A549 (cell line): ENCODE data around the gene NLRC5. TPM values are rescaled to one million over a fixed set of nuclear protein-coding genes. Genes with fewer than 3 reads are reported as not detected.

Experiments used
- ATAC-seq, 2 experiments: fragments of 200-7000 bp in 1 of 2; fragments of >200 bp in 1 of 2; cut with Nextera tagmentation in 1 of 2; cut with Tn5 transposase in 1 of 2; 3 replicates each; pipeline versions ENCODE4 v1.8.0 to v1.9.1; 2018 to 2020; ENCODE audit warnings: mild to moderate bottlenecking in 1 of 2, moderate library complexity in 1 of 2
- CTCF ChIA-PET: fragments of 300-600 bp; sonication (Branson Sonifier 250); formaldehyde crosslinking; extraction: SDS; loops from one replicate; lab custom pipeline; 2021; ENCODE audit warnings: antibody characterized with exemption, inconsistent platforms; lab: Yijun Ruan, JAX
- POLR2A ChIA-PET: fragments of 350-600 bp; formaldehyde crosslinking; extraction: SDS; loops from one replicate; lab custom pipeline; 2021; ENCODE audit warnings: antibody characterized with exemption, inconsistent platforms; lab: Yijun Ruan, JAX
- DNase-seq, 2 experiments: peaks; one replicate each; pipeline versions ENCODE4 v3.0.0 to v3.0.0-alpha.2; 2011 to 2016; ENCODE audit warnings: low read depth in 1 of 2, low spot score in 1 of 2
- FAIRE-seq: peaks from 2 replicates; lab custom pipeline; 2011; peaks lifted over from hg19 to GRCh38; lab: Jason Lieb, UNC
- H3K27ac ChIP-seq, 2 experiments: fragments of >200 bp; sonication (Bioruptor Twin); formaldehyde crosslinking; 3 replicates each; pipeline ENCODE4 v1.5.1; 2016 to 2017
- H3K4me1 ChIP-seq: fragments of >200 bp; sonication (Bioruptor Twin); formaldehyde crosslinking; 3 replicates; pipeline ENCODE4 v1.6.1; 2016
- H3K4me2 ChIP-seq: fragments of >200 bp; sonication (Bioruptor Twin); formaldehyde crosslinking; 3 replicates; pipeline ENCODE4 v1.6.1; 2016
- H3K4me3 ChIP-seq: fragments of >200 bp; sonication (Bioruptor Twin); formaldehyde crosslinking; 3 replicates; pipeline ENCODE4 v1.5.1; 2016
- H3K9me3 ChIP-seq: fragments of >200 bp; sonication (Bioruptor Twin); formaldehyde crosslinking; 3 replicates; pipeline ENCODE4 v1.6.1; 2016
- BHLHE40 ChIP-seq: IDR thresholded peaks from 2 replicates; pipeline ENCODE4 v1.6.1; 2012; ENCODE audit warnings: low read depth, low read length, inconsistent platforms
- CBX2 ChIP-seq: fragments of 200-600 bp; sonication (generic); IDR thresholded peaks from 2 replicates; pipeline ENCODE4 v1.6.1; 2016; ENCODE audit warnings: low read depth, mild to moderate bottlenecking, borderline replicate concordance
- CEBPB ChIP-seq, 2 experiments: fragments of >200 bp in 1 of 2; sonication (Bioruptor Twin) in 1 of 2; formaldehyde crosslinking in 1 of 2; IDR thresholded peaks; 2 replicates each; pipeline ENCODE4 v1.6.1; 2012 to 2016
- CHD2 ChIP-seq: fragments of 150-350 bp; IDR thresholded peaks from 2 replicates; pipeline ENCODE4 v1.6.1; 2014; ENCODE audit warnings: low read length; ENCODE audit not compliant: partially characterized antibody
- CTCF ChIP-seq: fragments of >200 bp; sonication (Bioruptor Twin); formaldehyde crosslinking; IDR thresholded peaks from 3 replicates; pipeline ENCODE4 v1.5.1; 2016
- E2F6 ChIP-seq: IDR thresholded peaks from 2 replicates; pipeline ENCODE4 v1.6.1; 2012; ENCODE audit warnings: low read depth, borderline replicate concordance
- FOSL2 ChIP-seq, 2 experiments: fragments of 450-650 bp in 1 of 2; fragments of >200 bp in 1 of 2; sonication (Bioruptor Twin) in 1 of 2; formaldehyde crosslinking; IDR thresholded peaks; 2 replicates each; pipeline versions ENCODE4 v1.5.0 to v1.6.1; 2016 to 2020; ENCODE audit warnings: mild to moderate bottlenecking in 1 of 2, moderate library complexity in 1 of 2
- GATA3 ChIP-seq: IDR thresholded peaks from 2 replicates; pipeline ENCODE4 v1.6.1; 2012; ENCODE audit warnings: borderline replicate concordance
- HDAC2 ChIP-seq: fragments of 200-600 bp; sonication (generic); IDR thresholded peaks from 2 replicates; pipeline ENCODE4 v1.6.1; 2016
- HES2 ChIP-seq: fragments of >200 bp; sonication (Bioruptor Twin); formaldehyde crosslinking; IDR thresholded peaks from 2 replicates; pipeline ENCODE4 v1.6.1; 2016
- JUN ChIP-seq, 2 experiments: fragments of >200 bp; sonication (Bioruptor Twin); formaldehyde crosslinking; IDR thresholded peaks; 2 replicates in 1 of 2; 3 replicates in 1 of 2; pipeline ENCODE4 v1.6.1; 2016 to 2017
- KDM5A ChIP-seq: fragments of 200-600 bp; sonication (generic); IDR thresholded peaks from 2 replicates; pipeline ENCODE4 v1.6.1; 2016; ENCODE audit warnings: antibody characterized with exemption, mild to moderate bottlenecking
- MYC ChIP-seq: IDR thresholded peaks from 2 replicates; pipeline ENCODE4 v1.6.1; 2012; ENCODE audit warnings: mild to moderate bottlenecking, inconsistent platforms, low read length, improper control_type of control experiment, borderline replicate concordance
- NFE2L2 ChIP-seq: fragments of 150-350 bp; conservative IDR thresholded peaks from 2 replicates; pipeline ENCODE4 v1.6.1; 2014; ENCODE audit warnings: low read length
- NPAS2 ChIP-seq: fragments of 250-450 bp; sonication (Bioruptor Pico); IDR thresholded peaks from 2 replicates; pipeline ENCODE4 v1.8.0; 2022; ENCODE audit warnings: mild to moderate bottlenecking, moderate library complexity, borderline replicate concordance
- NR3C1 ChIP-seq: fragments of >200 bp; sonication (Bioruptor Twin); formaldehyde crosslinking; IDR thresholded peaks from 3 replicates; pipeline ENCODE4 v1.6.1; 2017
- POLR2A ChIP-seq: IDR thresholded peaks from 2 replicates; pipeline ENCODE4 v1.6.1; 2012; ENCODE audit warnings: mild to moderate bottlenecking, low read length
- RCOR1 ChIP-seq: fragments of 150-350 bp; IDR thresholded peaks from 2 replicates; pipeline ENCODE4 v1.6.1; 2014; ENCODE audit warnings: antibody characterized with exemption, low read length, low read depth
- RNF2 ChIP-seq: fragments of 200-600 bp; sonication (generic); IDR thresholded peaks from 2 replicates; pipeline ENCODE4 v1.6.1; 2016; ENCODE audit warnings: low read depth, mild to moderate bottlenecking, antibody characterized with exemption, moderate library complexity, borderline replicate concordance
- SREBF2 ChIP-seq: fragments of 450-650 bp; IDR thresholded peaks from 2 replicates; pipeline ENCODE4 v1.6.1; 2014; ENCODE audit warnings: mild to moderate bottlenecking, moderate library complexity
- TFCP2L1 ChIP-seq: fragments of 250-450 bp; sonication (Bioruptor Pico); IDR thresholded peaks from 2 replicates; pipeline ENCODE4 v1.5.0; 2021; ENCODE audit warnings: mild to moderate bottlenecking
- TP53 ChIP-seq: fragments of 250-450 bp; sonication (Bioruptor Pico); IDR thresholded peaks from 2 replicates; pipeline ENCODE4 v1.5.0; 2021; ENCODE audit warnings: mild to moderate bottlenecking, moderate library complexity
- ZNF302 ChIP-seq: fragments of 250-450 bp; sonication (Bioruptor Pico); IDR thresholded peaks from 2 replicates; pipeline ENCODE4 v1.9.0; 2021; ENCODE audit warnings: inconsistent platforms, mild to moderate bottlenecking, moderate library complexity
- ZSCAN20 ChIP-seq: fragments of 250-450 bp; sonication (Bioruptor Pico); IDR thresholded peaks from 2 replicates; pipeline ENCODE4 v1.8.0; 2022; ENCODE audit warnings: mild to moderate bottlenecking, moderate library complexity
- WGBS: methylation state at CpG from one replicate; pipeline ENCODE4 v1.1.6; 2017; ENCODE audit errors: missing lambda C conversion rate; 5-methylcytosine and 5-hydroxymethylcytosine counted together
- polyA plus RNA-seq, 4 experiments: library from polyadenylated mRNA; depleted of rRNA in 3 of 4; stranded (reverse); fragments of >200 nt; fragmentation: RNase III in 1 of 4; extraction: RNeasy Plus Mini Kit Qiagen cat#74134 plus additional on column Dnase treatment in 1 of 4; gene quantifications; 2 replicates in 3 of 4; 3 replicates in 1 of 4; pipeline ENCODE4 v1.2.3, GENCODE V29; 2011 to 2017
- TF ChIP-seq, protein P1 (sequence below): IDR thresholded peaks from 2 replicates; pipeline ENCODE4 v1.6.1; 2012
- TF ChIP-seq, protein P2 (sequence below): fragments of 450-650 bp; IDR thresholded peaks from 2 replicates; pipeline ENCODE4 v1.6.1; 2014; ENCODE audit warnings: antibody characterized with exemption
- TF ChIP-seq, protein P3 (sequence below): IDR thresholded peaks from 2 replicates; pipeline ENCODE4 v1.6.1; 2012
- TF ChIP-seq, protein P4 (sequence below): fragments of 250-450 bp; sonication (Bioruptor Pico); IDR thresholded peaks from 2 replicates; pipeline ENCODE4 v1.5.0; 2020; ENCODE audit warnings: low read depth, mild to moderate bottlenecking, moderate library complexity

Gene NLRC5
- polyA plus RNA-seq, 2 of the 4 experiments (the other 2 are of a cell fraction), result 2.5 to 3.6 TPM

- 90% methylated on average over 6 of the region's 6 CpGs for WGBS
- TF ChIP-seq SREBF2 (no peak), BHLHE40 (no peak), RCOR1 (no peak), CHD2 (no peak), NR3C1 (no peak), RNF2 (no peak), ZSCAN20 (CRISPR knock-in tag) (no peak), HES2 (no peak), FOSL2 (IDR thresholded peaks at IDR 0.05) (no peak), FOSL2 (CRISPR knock-in tag; IDR thresholded peaks at IDR 0.05) (no peak), CBX2 (no peak), CTCF (no peak), HDAC2 (no peak), KDM5A (no peak)
- TF ChIP-seq, protein P1, sequence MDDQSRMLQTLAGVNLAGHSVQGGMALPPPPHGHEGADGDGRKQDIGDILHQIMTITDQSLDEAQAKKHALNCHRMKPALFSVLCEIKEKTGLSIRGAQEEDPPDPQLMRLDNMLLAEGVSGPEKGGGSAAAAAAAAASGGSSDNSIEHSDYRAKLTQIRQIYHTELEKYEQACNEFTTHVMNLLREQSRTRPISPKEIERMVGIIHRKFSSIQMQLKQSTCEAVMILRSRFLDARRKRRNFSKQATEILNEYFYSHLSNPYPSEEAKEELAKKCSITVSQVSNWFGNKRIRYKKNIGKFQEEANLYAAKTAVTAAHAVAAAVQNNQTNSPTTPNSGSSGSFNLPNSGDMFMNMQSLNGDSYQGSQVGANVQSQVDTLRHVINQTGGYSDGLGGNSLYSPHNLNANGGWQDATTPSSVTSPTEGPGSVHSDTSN, result no peak
- TF ChIP-seq, protein P2, sequence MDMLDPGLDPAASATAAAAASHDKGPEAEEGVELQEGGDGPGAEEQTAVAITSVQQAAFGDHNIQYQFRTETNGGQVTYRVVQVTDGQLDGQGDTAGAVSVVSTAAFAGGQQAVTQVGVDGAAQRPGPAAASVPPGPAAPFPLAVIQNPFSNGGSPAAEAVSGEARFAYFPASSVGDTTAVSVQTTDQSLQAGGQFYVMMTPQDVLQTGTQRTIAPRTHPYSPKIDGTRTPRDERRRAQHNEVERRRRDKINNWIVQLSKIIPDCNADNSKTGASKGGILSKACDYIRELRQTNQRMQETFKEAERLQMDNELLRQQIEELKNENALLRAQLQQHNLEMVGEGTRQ, result no peak
- TF ChIP-seq, protein P3, sequence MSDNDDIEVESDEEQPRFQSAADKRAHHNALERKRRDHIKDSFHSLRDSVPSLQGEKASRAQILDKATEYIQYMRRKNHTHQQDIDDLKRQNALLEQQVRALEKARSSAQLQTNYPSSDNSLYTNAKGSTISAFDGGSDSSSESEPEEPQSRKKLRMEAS, result no peak
- H3K4me1 ChIP-seq, result no peaks in the 10 kb centered on the region
- H3K27ac ChIP-seq, result no peak overlapping the region
- ATAC-seq (no peak), FAIRE-seq (no peak), DNase-seq (no peak)
- no peak overlapping the region for H3K4me3 ChIP-seq
- CTCF ChIA-PET, result interaction anchor here (1.3 kb wide), 1 partner anchor 58 kb away, joined by 3 read pairs; no protein-coding TSS in a partner anchor
- no peaks in the 10 kb centered on the region for H3K9me3 ChIP-seq
- POLR2A ChIA-PET, result no interaction called here
- no peak overlapping the region for H3K4me2 ChIP-seq
Observed at GRCh38 chr16:57130950-57131321, 141.6 kb downstream of the NLRC5 start.

GRCh38 chr16:57131351-57131970, 142.1 kb downstream of the NLRC5 start:
- Histone ChIP-seq H3K9me3 (no peaks in the 10 kb centered on the region), H3K4me2 (no peak overlapping the region), H3K4me3 (no peak overlapping the region), H3K4me1 (no peaks in the 10 kb centered on the region), H3K27ac (no peak overlapping the region)
- DNase-seq (no peak), FAIRE-seq (no peak), ATAC-seq (peak in 1 of 2 experiments; percentile 16; a peak in 2 of 6 replicates)
- ChIA-PET CTCF (interaction anchor here (1.3 kb wide), 1 partner anchor 59 kb away, joined by 3 read pairs; no protein-coding TSS in a partner anchor), POLR2A (no interaction called here)
- WGBS, result 77% methylated on average over 12 of the region's 17 CpGs
- TF ChIP-seq POLR2A, result no peak
- no peak for TF ChIP-seq JUN (IDR thresholded peaks at IDR 0.05)
- no peak for TF ChIP-seq ZNF302
- no peak for TF ChIP-seq NFE2L2
- no peak for TF ChIP-seq TP53 (CRISPR knock-in tag)
- TF ChIP-seq, protein P2, result no peak
- TF ChIP-seq, protein P4, sequence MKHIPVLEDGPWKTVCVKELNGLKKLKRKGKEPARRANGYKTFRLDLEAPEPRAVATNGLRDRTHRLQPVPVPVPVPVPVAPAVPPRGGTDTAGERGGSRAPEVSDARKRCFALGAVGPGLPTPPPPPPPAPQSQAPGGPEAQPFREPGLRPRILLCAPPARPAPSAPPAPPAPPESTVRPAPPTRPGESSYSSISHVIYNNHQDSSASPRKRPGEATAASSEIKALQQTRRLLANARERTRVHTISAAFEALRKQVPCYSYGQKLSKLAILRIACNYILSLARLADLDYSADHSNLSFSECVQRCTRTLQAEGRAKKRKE (CRISPR knock-in tag), result no peak
- no peak for TF ChIP-seq CBX2
- TF ChIP-seq NR3C1, result no peak
- no peak for TF ChIP-seq E2F6
- TF ChIP-seq NPAS2, result no peak
- no peak for TF ChIP-seq CTCF
- TF ChIP-seq FOSL2 (IDR thresholded peaks at IDR 0.05), result no peak
- no peak for TF ChIP-seq FOSL2 (CRISPR knock-in tag; IDR thresholded peaks at IDR 0.05)
- TF ChIP-seq GATA3, result no peak
- no peak for TF ChIP-seq TFCP2L1 (CRISPR knock-in tag)
- TF ChIP-seq KDM5A, result no peak
- TF ChIP-seq CEBPB (IDR thresholded peaks at IDR 0.05), result no peak
- no peak for TF ChIP-seq MYC
